IMR-90 (cell line): Measurements from ENCODE around the gene PGS1. TPM values are rescaled to one million over a fixed set of nuclear protein-coding genes. Genes with fewer than 3 reads are reported as not detected.

Source experiments
- ATAC-seq: fragments of 200-7000 bp; cut with Tn5 transposase; 2 replicates; pipeline ENCODE4 v1.9.1; 2020; ENCODE audit warnings: low read depth, mild to moderate bottlenecking, moderate library complexity
- BruUV-seq: library from RNA; stranded (reverse); fragments of 400-500 nt; replicated peaks from 2 replicates; lab custom pipeline; 2021; lab: Mats Ljungman, UMichigan
- CTCF ChIA-PET: fragments of 300-600 bp; formaldehyde crosslinking; extraction: SDS; loops from one replicate; lab custom pipeline; 2021; ENCODE audit warnings: antibody characterized with exemption; lab: Yijun Ruan, JAX
- POLR2A ChIA-PET: fragments of 300-600 bp; sonication (Branson Sonifier 250); formaldehyde crosslinking; loops from one replicate; lab custom pipeline; 2022; ENCODE audit warnings: antibody characterized with exemption; ENCODE audit not compliant: unreplicated experiment; lab: Charles Lee
- DNase-seq: peaks from one replicate; pipeline ENCODE4 v3.0.0; 2013
- H2AFZ ChIP-seq: replicated peaks from 2 replicates; pipeline ENCODE3; 2013; ENCODE audit warnings: low read length, mild to moderate bottlenecking; ENCODE audit not compliant: poor library complexity
- H2AK5ac ChIP-seq: 2 replicates; pipeline ENCODE4 v1.6.1; 2013; ENCODE audit warnings: low read depth, low read length, inconsistent platforms
- H2AK9ac ChIP-seq: replicated peaks from 2 replicates; pipeline ENCODE3; 2013; ENCODE audit warnings: mild to moderate bottlenecking, low read depth, low read length, moderate library complexity; ENCODE audit not compliant: poor library complexity
- H2BK120ac ChIP-seq: 2 replicates; pipeline ENCODE4 v1.6.1; 2013; ENCODE audit warnings: low read depth, low read length, inconsistent platforms
- H2BK15ac ChIP-seq: 3 replicates; pipeline ENCODE4 v1.6.1; 2013; ENCODE audit warnings: low read depth, low read length, inconsistent platforms
- H2BK20ac ChIP-seq: 2 replicates; pipeline ENCODE4 v1.6.1; 2013; ENCODE audit warnings: low read depth, mild to moderate bottlenecking, inconsistent platforms, low read length, moderate library complexity
- H2BK5ac ChIP-seq: 2 replicates; pipeline ENCODE4 v1.6.1; 2013; ENCODE audit warnings: mild to moderate bottlenecking, low read depth, low read length, inconsistent platforms; ENCODE audit not compliant: poor library complexity, severe bottlenecking
- H3K14ac ChIP-seq: replicated peaks from 2 replicates; pipeline ENCODE4 v1.6.1; 2013; ENCODE audit warnings: low read depth, low read length, inconsistent platforms
- H3K18ac ChIP-seq: 2 replicates; pipeline ENCODE4 v1.6.1; 2013; ENCODE audit warnings: low read depth, low read length, control low read depth
- H3K23ac ChIP-seq: 2 replicates; pipeline ENCODE4 v1.6.1; 2013; ENCODE audit warnings: low read depth, low read length, inconsistent platforms
- H3K27ac ChIP-seq: 2 replicates; pipeline ENCODE4 v1.5.1; 2013; ENCODE audit warnings: mild to moderate bottlenecking, control low read depth, low read length; ENCODE audit not compliant: insufficient read depth
- H3K27me3 ChIP-seq: 2 replicates; pipeline ENCODE4 v1.6.1; 2013; ENCODE audit warnings: low read length; ENCODE audit not compliant: control insufficient read depth, insufficient read depth
- H3K36me3 ChIP-seq: 2 replicates; pipeline ENCODE4 v1.6.1; 2013; ENCODE audit warnings: low read length, mixed read lengths; ENCODE audit not compliant: control insufficient read depth, insufficient read depth
- H3K4ac ChIP-seq: 2 replicates; pipeline ENCODE4 v1.6.1; 2013; ENCODE audit warnings: low read depth, low read length, inconsistent platforms
- H3K4me1 ChIP-seq: 2 replicates; pipeline ENCODE4 v1.6.1; 2013; ENCODE audit warnings: low read length, mixed read lengths; ENCODE audit not compliant: control insufficient read depth, insufficient read depth
- H3K4me2 ChIP-seq: 2 replicates; pipeline ENCODE4 v1.6.1; 2013; ENCODE audit warnings: low read depth, mild to moderate bottlenecking, control low read depth, low read length, moderate library complexity
- H3K4me3 ChIP-seq: 2 replicates; pipeline ENCODE4 v1.5.1; 2013; ENCODE audit warnings: low read depth, mild to moderate bottlenecking, control low read depth, low read length, moderate library complexity; ENCODE audit not compliant: insufficient read depth
- H3K56ac ChIP-seq: 2 replicates; pipeline ENCODE4 v1.6.1; 2013; ENCODE audit warnings: low read length, inconsistent platforms; ENCODE audit not compliant: insufficient read depth; ENCODE audit errors: extremely low read depth
- H3K79me1 ChIP-seq, 2 experiments: 2 replicates each; pipeline ENCODE4 v1.6.1; 2013; ENCODE audit warnings: low read length in 2 of 2, inconsistent platforms in 1 of 2, low read depth in 1 of 2
- H3K9ac ChIP-seq: 2 replicates; pipeline ENCODE4 v1.6.1; 2013; ENCODE audit warnings: low read depth, low read length, control low read depth
- H3K9me1 ChIP-seq: 2 replicates; pipeline ENCODE4 v1.6.1; 2013; ENCODE audit warnings: low read length, inconsistent platforms; ENCODE audit not compliant: insufficient read depth
- H3K9me3 ChIP-seq: 2 replicates; pipeline ENCODE4 v1.6.1; 2013; ENCODE audit warnings: low read length; ENCODE audit not compliant: control insufficient read depth, insufficient read depth
- H4K20me1 ChIP-seq: 2 replicates; pipeline ENCODE4 v1.6.1; 2013; ENCODE audit warnings: low read length, inconsistent platforms; ENCODE audit not compliant: insufficient read depth
- H4K5ac ChIP-seq: 2 replicates; pipeline ENCODE4 v1.6.1; 2013; ENCODE audit warnings: mild to moderate bottlenecking, low read depth, low read length, control low read depth
- H4K8ac ChIP-seq, 2 experiments: 2 replicates each; pipeline ENCODE4 v1.6.1; 2013; ENCODE audit warnings: low read depth in 2 of 2, low read length in 2 of 2, control low read depth in 1 of 2, inconsistent platforms in 1 of 2
- H4K91ac ChIP-seq: 2 replicates; pipeline ENCODE4 v1.6.1; 2013; ENCODE audit warnings: low read depth, low read length, inconsistent platforms; ENCODE audit not compliant: insufficient read depth
- CEBPB ChIP-seq: IDR thresholded peaks from 2 replicates; pipeline ENCODE4 v1.6.1; 2012; ENCODE audit warnings: low read depth, low read length, improper control_type of control experiment
- CHD1 ChIP-seq: IDR thresholded peaks from 2 replicates; pipeline ENCODE4 v1.6.1; 2012; ENCODE audit warnings: low read depth, low read length, improper control_type of control experiment
- MAFK ChIP-seq: IDR thresholded peaks from 2 replicates; pipeline ENCODE4 v1.6.1; 2012; ENCODE audit warnings: low read depth, low read length, improper control_type of control experiment
- MAZ ChIP-seq: IDR thresholded peaks from 2 replicates; pipeline ENCODE4 v1.6.1; 2012; ENCODE audit warnings: low read depth, mild to moderate bottlenecking, low read length, improper control_type of control experiment, moderate library complexity, borderline replicate concordance
- POLR2A ChIP-seq: IDR thresholded peaks from 2 replicates; pipeline ENCODE4 v1.6.1; 2012; ENCODE audit warnings: mild to moderate bottlenecking, low read depth, low read length
- RCOR1 ChIP-seq: IDR thresholded peaks from 2 replicates; pipeline ENCODE4 v1.6.1; 2012; ENCODE audit warnings: mild to moderate bottlenecking, low read length, improper control_type of control experiment; ENCODE audit not compliant: insufficient replicate concordance
- SMC3 ChIP-seq: fragments of 150-350 bp; IDR thresholded peaks from 2 replicates; pipeline ENCODE4 v1.6.1; 2016; ENCODE audit warnings: low read depth, mild to moderate bottlenecking, antibody characterized with exemption, low read length, moderate library complexity
- USF2 ChIP-seq: fragments of 150-350 bp; IDR thresholded peaks from 2 replicates; pipeline ENCODE4 v1.6.1; 2017; ENCODE audit warnings: mild to moderate bottlenecking, antibody characterized with exemption, low read length, low read depth
- WGBS, 2 experiments: methylation state at CpG; one replicate each; pipeline versions ENCODE4 v1.1.5 to v1.1.7; 2013; ENCODE audit warnings: missing lambda C conversion rate in 2 of 2; ENCODE audit not compliant: insufficient read length in 1 of 2; ENCODE audit errors: extremely low coverage in 2 of 2; 5-methylcytosine and 5-hydroxymethylcytosine counted together
- dilution Hi-C: fragments of 300-500 bp; cut with HindIII; formaldehyde crosslinking; loops from one replicate; pipeline ENCODE4 v1.14.3; 2018; ENCODE audit warnings: low sequenced_read_pairs; ENCODE audit not compliant: unreplicated experiment
- in situ Hi-C: fragments of 300-500 bp; cut with MboI; formaldehyde crosslinking; loops from 3 replicates; pipeline ENCODE4 v1.14.3; 2019; ENCODE audit warnings: low sequenced_read_pairs, inconsistent platforms, mixed read lengths
- intact Hi-C: fragments of 100-400 bp; cut with micrococcal nuclease; formaldehyde crosslinking; loops from 2 replicates; pipeline ENCODE4 v1.10.0; 2022
- polyA plus RNA-seq, 3 experiments: library from polyadenylated mRNA; depleted of rRNA; stranded (reverse); fragments of >200 nt; gene quantifications; 2 replicates each; pipeline ENCODE4 v1.2.3, GENCODE V29; 2012; ENCODE audit warnings: low replicate concordance in 1 of 3
- total RNA-seq: library from RNA; depleted of rRNA; stranded (reverse); fragments of >200 nt; gene quantifications from 2 replicates; pipeline ENCODE4 v1.2.3, GENCODE V29; 2012

Gene PGS1
- total and polyA plus RNA-seq, 2 of the 4 experiments (the other 2 are of a cell fraction): 18.5 to 43.2 TPM

GRCh38 chr17:78438694-78439325 is 60.4 kb downstream of the PGS1 start:
- POLR2A ChIA-PET: no interaction called here
- WGBS, 2 experiments: 85% methylated on average over 6 of the region's 16 CpGs; no CpG with 5 or more reads in 1 of the 2 experiments

More at GRCh38 chr17:78438694-78439325, 60.4 kb downstream of the PGS1 start:
- TF ChIP-seq RCOR1 (no peak), SMC3 (no peak), MAFK (no peak), USF2 (no peak), CEBPB (no peak), POLR2A (no peak), CHD1 (no peak), MAZ (no peak)
- H3K36me3 ChIP-seq: no peaks in the 10 kb centered on the region
- no peak overlapping the region for H3K4me2 ChIP-seq
- CTCF ChIA-PET: no interaction called here
- H3K4ac ChIP-seq: no peak overlapping the region
- no peak overlapping the region for H2BK5ac ChIP-seq
- no peak overlapping the region for H3K4me3 ChIP-seq
- no peak overlapping the region for H3K27ac ChIP-seq
- no peak overlapping the region for H3K23ac ChIP-seq
- H3K4me1 ChIP-seq: peaks cover 10% of the 10 kb centered on the region; the same call in 1 of the 2 replicates
- no peaks in the 10 kb centered on the region for H3K27me3 ChIP-seq
- no peak overlapping the region for H4K91ac ChIP-seq
- no peaks in the 10 kb centered on the region for H3K79me1 ChIP-seq
- H2AK9ac ChIP-seq: no peak overlapping the region
- H3K9ac ChIP-seq: no peak overlapping the region
- intact Hi-C loops: no loop called here
- no peak overlapping the region for H3K56ac ChIP-seq
- DNase-seq (no peak), ATAC-seq (no peak)
- no peak overlapping the region for H3K18ac ChIP-seq
- no peak overlapping the region for H2BK20ac ChIP-seq
- H4K20me1 ChIP-seq: no peaks in the 10 kb centered on the region
- H2AK5ac ChIP-seq: no peak overlapping the region
- no peak overlapping the region for H4K8ac ChIP-seq
- no peaks in the 10 kb centered on the region for H3K9me1 ChIP-seq
- H2BK120ac ChIP-seq: no peak overlapping the region
- in situ Hi-C loops: no loop called here
- H3K14ac ChIP-seq: no peak overlapping the region
- H2BK15ac ChIP-seq: no peak overlapping the region
- H2AFZ ChIP-seq: no peak overlapping the region
- H4K5ac ChIP-seq: no peak overlapping the region
- no TSS peak for BruUV-seq
- dilution Hi-C loops: no loop called here
- no peaks in the 10 kb centered on the region for H3K9me3 ChIP-seq
